H9 (cell line): ENCODE results near the gene PIP4K2A. TPM values are rescaled to one million over a fixed set of nuclear protein-coding genes. Genes with fewer than 3 reads are reported as not detected.

Experiments
- DNase-seq: peaks from one replicate; pipeline ENCODE4 v3.0.0-alpha.2; 2017
- H2AFZ ChIP-seq: one replicate; pipeline ENCODE4 v1.6.1; 2013; ENCODE audit warnings: mild to moderate bottlenecking, low read length, control low read depth, moderate library complexity
- H2AK5ac ChIP-seq: 2 replicates; pipeline ENCODE4 v1.6.1; 2013; ENCODE audit warnings: low read length, control low read depth, mixed read lengths; ENCODE audit not compliant: insufficient read length
- H2BK120ac ChIP-seq: one replicate; pipeline ENCODE4 v1.6.1; 2013; ENCODE audit warnings: low read depth, mild to moderate bottlenecking, low read length, control low read depth, inconsistent platforms; ENCODE audit not compliant: poor library complexity, severe bottlenecking
- H2BK12ac ChIP-seq: 2 replicates; pipeline ENCODE4 v1.6.1; 2013; ENCODE audit warnings: low read length, control low read depth, mixed read lengths, low read depth; ENCODE audit not compliant: insufficient read length
- H2BK15ac ChIP-seq: 2 replicates; pipeline ENCODE4 v1.6.1; 2013; ENCODE audit warnings: low read depth, low read length, control low read depth
- H2BK20ac ChIP-seq: one replicate; pipeline ENCODE4 v1.6.1; 2013; ENCODE audit warnings: low read depth, mild to moderate bottlenecking, low read length, control low read depth, inconsistent platforms; ENCODE audit not compliant: poor library complexity, severe bottlenecking
- H2BK5ac ChIP-seq: 2 replicates; pipeline ENCODE4 v1.6.1; 2013; ENCODE audit warnings: low read length, control low read depth, mixed read lengths; ENCODE audit not compliant: insufficient read length
- H3K14ac ChIP-seq: 2 replicates; pipeline ENCODE4 v1.6.1; 2013; ENCODE audit warnings: low read length, control low read depth; ENCODE audit not compliant: insufficient read depth
- H3K18ac ChIP-seq: 2 replicates; pipeline ENCODE4 v1.6.1; 2013; ENCODE audit warnings: low read depth, mild to moderate bottlenecking, mixed read lengths, low read length, control low read depth; ENCODE audit not compliant: insufficient read length
- H3K23ac ChIP-seq: 2 replicates; pipeline ENCODE4 v1.6.1; 2013; ENCODE audit warnings: low read length, control low read depth, mixed read lengths, low read depth; ENCODE audit not compliant: insufficient read length
- H3K23me2 ChIP-seq: 2 replicates; pipeline ENCODE4 v1.6.1; 2013; ENCODE audit warnings: low read depth, mild to moderate bottlenecking, mixed read lengths, low read length, control low read depth; ENCODE audit not compliant: insufficient read length, poor library complexity, severe bottlenecking
- H3K27ac ChIP-seq: 2 replicates; pipeline ENCODE4 v1.5.1; 2013; ENCODE audit warnings: low read length, control low read depth, mixed read lengths, low read depth; ENCODE audit not compliant: insufficient read length
- H3K27me3 ChIP-seq: 2 replicates; pipeline ENCODE4 v1.6.1; 2013; ENCODE audit warnings: low read length, control low read depth, inconsistent platforms; ENCODE audit not compliant: insufficient read depth
- H3K4ac ChIP-seq: 2 replicates; pipeline ENCODE4 v1.6.1; 2013; ENCODE audit warnings: low read depth, mild to moderate bottlenecking, control low read depth, inconsistent platforms, low read length, moderate library complexity
- H3K4me1 ChIP-seq: 2 replicates; pipeline ENCODE4 v1.6.1; 2013; ENCODE audit warnings: low read length, control low read depth, inconsistent platforms; ENCODE audit not compliant: insufficient read depth
- H3K4me2 ChIP-seq: 2 replicates; pipeline ENCODE4 v1.6.1; 2013; ENCODE audit warnings: low read length, control low read depth, mixed read lengths; ENCODE audit not compliant: insufficient read length, insufficient read depth
- H3K56ac ChIP-seq: 2 replicates; pipeline ENCODE4 v1.6.1; 2013; ENCODE audit warnings: low read depth, mild to moderate bottlenecking, mixed read lengths, low read length, control low read depth; ENCODE audit not compliant: insufficient read length
- H3K79me1 ChIP-seq: 2 replicates; pipeline ENCODE4 v1.6.1; 2013; ENCODE audit warnings: low read depth, mild to moderate bottlenecking, moderate library complexity, low read length, control low read depth, inconsistent platforms; ENCODE audit not compliant: insufficient read depth, poor library complexity, severe bottlenecking
- H3K79me2 ChIP-seq: 2 replicates; pipeline ENCODE4 v1.6.1; 2013; ENCODE audit warnings: low read length, control low read depth, inconsistent platforms; ENCODE audit not compliant: insufficient read depth
- H3K9ac ChIP-seq: 2 replicates; pipeline ENCODE4 v1.6.1; 2013; ENCODE audit warnings: low read length, control low read depth, mixed read lengths; ENCODE audit not compliant: insufficient read length; ENCODE audit errors: extremely low read depth
- H3K9me3 ChIP-seq: one replicate; pipeline ENCODE4 v1.6.1; 2013; ENCODE audit warnings: low read depth, low read length, inconsistent platforms; ENCODE audit not compliant: control insufficient read depth
- H3T11ph ChIP-seq: one replicate; pipeline ENCODE4 v1.6.1; 2013; ENCODE audit warnings: mild to moderate bottlenecking, low read length, control low read depth, inconsistent platforms
- H4K20me1 ChIP-seq: one replicate; pipeline ENCODE4 v1.6.1; 2013; ENCODE audit not compliant: control insufficient read depth, insufficient read length, insufficient read depth
- H4K5ac ChIP-seq: 2 replicates; pipeline ENCODE4 v1.6.1; 2013; ENCODE audit warnings: low read depth, mild to moderate bottlenecking, mixed read lengths, low read length, control low read depth; ENCODE audit not compliant: insufficient read length
- H4K8ac ChIP-seq: replicated peaks from 2 replicates; pipeline ENCODE4 v1.6.1; 2013; ENCODE audit warnings: low read length, control low read depth, mixed read lengths, low read depth; ENCODE audit not compliant: insufficient read length
- H4K91ac ChIP-seq: 2 replicates; pipeline ENCODE4 v1.6.1; 2013; ENCODE audit warnings: low read depth, mild to moderate bottlenecking, moderate library complexity, mixed read lengths, low read length, control low read depth; ENCODE audit not compliant: insufficient read length
- H3K27ac Mint-ChIP-seq, 3 experiments: 2 replicates in 2 of 3; 3 replicates in 1 of 3; pipeline ENCODE4 v1.8.0; 2020 to 2021; ENCODE audit warnings: mixed read lengths in 3 of 3, mild to moderate bottlenecking in 1 of 3, moderate library complexity in 1 of 3
- H3K27me3 Mint-ChIP-seq: 2 replicates; pipeline ENCODE4 v1.8.0; 2021; ENCODE audit warnings: low read depth, mild to moderate bottlenecking, moderate library complexity, mixed read lengths
- H3K36me3 Mint-ChIP-seq, 3 experiments: 2 replicates in 2 of 3; 3 replicates in 1 of 3; pipeline ENCODE4 v1.8.0; 2020 to 2021; ENCODE audit warnings: low read depth in 3 of 3, mixed read lengths in 3 of 3; ENCODE audit not compliant: insufficient read depth in 1 of 3
- H3K4me1 Mint-ChIP-seq, 2 experiments: 2 replicates each; pipeline ENCODE4 v1.8.0; 2020; ENCODE audit warnings: mixed read lengths in 2 of 2
- H3K4me3 Mint-ChIP-seq, 2 experiments: 2 replicates in 1 of 2; 3 replicates in 1 of 2; pipeline ENCODE4 v1.8.0; 2020 to 2021; ENCODE audit warnings: mild to moderate bottlenecking in 2 of 2, mixed read lengths in 2 of 2, moderate library complexity in 1 of 2
- H3K9me3 Mint-ChIP-seq, 2 experiments: 2 replicates in 1 of 2; 3 replicates in 1 of 2; pipeline ENCODE4 v1.8.0; 2020; ENCODE audit warnings: mild to moderate bottlenecking in 2 of 2, mixed read lengths in 2 of 2, moderate library complexity in 1 of 2
- WGBS: extraction: QIAGEN DNeasy Blood & Tissue Kit; methylation state at CpG from one replicate; pipeline ENCODE4 v1.1.7; 2013; ENCODE audit warnings: missing lambda C conversion rate, low lambda C conversion rate, mixed read lengths; ENCODE audit not compliant: insufficient read length; ENCODE audit errors: extremely low coverage; 5-methylcytosine and 5-hydroxymethylcytosine counted together
- total RNA-seq: library from RNA; stranded (reverse); gene quantifications from 2 replicates; pipeline ENCODE4 v1.2.1, GENCODE V29; 2021
- TF ChIP-seq, protein P1 (sequence below): fragments of 200-600 bp; sonication (generic); conservative IDR thresholded peaks from 3 replicates; pipeline ENCODE4 v1.8.0; 2021; ENCODE audit warnings: antibody characterized with exemption, mild to moderate bottlenecking

The PIP4K2A gene
- total RNA-seq, 1 experiment from 2014 or later, result 33.6 TPM

DNA sequence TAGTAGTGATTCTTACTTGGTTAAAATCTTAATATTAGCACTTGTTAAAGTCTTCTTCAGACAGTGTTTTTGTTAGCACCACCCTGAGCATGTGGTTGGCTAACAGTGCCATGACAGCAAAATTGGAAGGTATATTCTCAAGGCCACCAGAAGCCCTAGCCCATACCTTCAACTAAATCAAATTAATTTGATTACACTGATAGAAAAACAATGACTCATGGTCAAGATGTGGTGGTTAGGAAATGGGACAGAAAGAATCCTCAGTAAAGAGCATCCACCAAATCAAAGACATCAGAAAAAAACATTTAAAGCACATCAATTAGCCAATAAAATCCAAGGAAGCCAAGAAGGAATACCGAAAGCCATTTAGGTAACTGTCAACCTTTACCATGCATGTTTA lies 75.5 kb downstream of the PIP4K2A start:
- peaks cover 12% of the 10 kb centered on the region; the same call in 1 of the 2 replicates for H3K79me2 ChIP-seq
- TF ChIP-seq, protein P1, sequence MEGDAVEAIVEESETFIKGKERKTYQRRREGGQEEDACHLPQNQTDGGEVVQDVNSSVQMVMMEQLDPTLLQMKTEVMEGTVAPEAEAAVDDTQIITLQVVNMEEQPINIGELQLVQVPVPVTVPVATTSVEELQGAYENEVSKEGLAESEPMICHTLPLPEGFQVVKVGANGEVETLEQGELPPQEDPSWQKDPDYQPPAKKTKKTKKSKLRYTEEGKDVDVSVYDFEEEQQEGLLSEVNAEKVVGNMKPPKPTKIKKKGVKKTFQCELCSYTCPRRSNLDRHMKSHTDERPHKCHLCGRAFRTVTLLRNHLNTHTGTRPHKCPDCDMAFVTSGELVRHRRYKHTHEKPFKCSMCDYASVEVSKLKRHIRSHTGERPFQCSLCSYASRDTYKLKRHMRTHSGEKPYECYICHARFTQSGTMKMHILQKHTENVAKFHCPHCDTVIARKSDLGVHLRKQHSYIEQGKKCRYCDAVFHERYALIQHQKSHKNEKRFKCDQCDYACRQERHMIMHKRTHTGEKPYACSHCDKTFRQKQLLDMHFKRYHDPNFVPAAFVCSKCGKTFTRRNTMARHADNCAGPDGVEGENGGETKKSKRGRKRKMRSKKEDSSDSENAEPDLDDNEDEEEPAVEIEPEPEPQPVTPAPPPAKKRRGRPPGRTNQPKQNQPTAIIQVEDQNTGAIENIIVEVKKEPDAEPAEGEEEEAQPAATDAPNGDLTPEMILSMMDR, result no peak

More for the DNA sequence above, 75.5 kb downstream of the PIP4K2A start:
- H2BK15ac ChIP-seq, result no peak overlapping the region
- H4K8ac ChIP-seq, result no peak overlapping the region
- no peak overlapping the region for H2BK12ac ChIP-seq
- H3K23me2 ChIP-seq, result no peaks in the 10 kb centered on the region
- H3K9me3 ChIP-seq, result no peaks in the 10 kb centered on the region
- Mint-ChIP-seq H3K4me1 (peaks cover 4 to 11% of the 10 kb centered on the region in 2 experiments), H3K36me3 (peaks cover 0 to 9% (median 0%) of the 10 kb centered on the region in 3 experiments; a peak in 2 of 7 replicates), H3K27ac (no peak overlapping the region), H3K9me3 (no peaks in the 10 kb centered on the region), H3K4me3 (no peak overlapping the region), H3K27me3 (no peaks in the 10 kb centered on the region)
- no peak overlapping the region for H3K4me2 ChIP-seq
- no peak overlapping the region for H3K4ac ChIP-seq
- no peak overlapping the region for H4K91ac ChIP-seq
- H2AK5ac ChIP-seq, result no peak overlapping the region
- no peaks in the 10 kb centered on the region for H3K27me3 ChIP-seq
- H3K79me1 ChIP-seq, result peaks cover 14% of the 10 kb centered on the region
- H3K18ac ChIP-seq, result no peak overlapping the region
- no CpG with 5 or more reads among the region's 1 CpG for WGBS
- H3K9ac ChIP-seq, result no peak overlapping the region
- no peak overlapping the region for H2AFZ ChIP-seq
- H3K23ac ChIP-seq, result no peak overlapping the region
- H3K56ac ChIP-seq, result no peak overlapping the region
- DNase-seq, result no peak
- H3K27ac ChIP-seq, result no peak overlapping the region
- no peak overlapping the region for H4K5ac ChIP-seq
- no peaks in the 10 kb centered on the region for H3K4me1 ChIP-seq
- no peak overlapping the region for H3T11ph ChIP-seq
- H2BK5ac ChIP-seq, result no peak overlapping the region
- H2BK120ac ChIP-seq, result no peak overlapping the region
- H3K14ac ChIP-seq, result no peak overlapping the region
- H4K20me1 ChIP-seq, result no peaks in the 10 kb centered on the region
- H2BK20ac ChIP-seq, result no peak overlapping the region
